Esophagus muscularis mucosa (tissue), 4 donors: ENCODE data around the gene CACNA2D3. TPM values are rescaled to one million over a fixed set of nuclear protein-coding genes. Genes with fewer than 3 reads are reported as not detected.

Source experiments
- DNase-seq: peaks from one replicate; pipeline ENCODE4 v3.0.0-alpha.2; 2017; ENCODE audit errors: extremely low spot score
- H3K27ac ChIP-seq, 4 donors: fragments of 200-600 bp; sonication (generic); replicated peaks in 1 of 4; 1 replicate in 3 of 4; 2 replicates in 1 of 4; pipeline ENCODE4 v1.5.1; 2016 to 2019; ENCODE audit warnings: mild to moderate bottlenecking in 1 of 4
- H3K27me3 ChIP-seq, 4 donors: fragments of 200-600 bp; sonication (generic); one replicate each; pipeline versions ENCODE4 v1.5.1 to v1.6.0; 2016 to 2019
- H3K36me3 ChIP-seq, 4 donors: fragments of 200-600 bp; sonication (generic); one replicate each; pipeline ENCODE4 v1.5.1; 2016 to 2019
- H3K4me1 ChIP-seq, 4 donors: fragments of 200-600 bp; sonication (generic); one replicate each; pipeline ENCODE4 v1.5.1; 2016 to 2019
- H3K4me3 ChIP-seq, 4 donors: fragments of 200-600 bp; sonication (generic); 1 replicate in 2 of 4; 2 replicates in 2 of 4; pipeline ENCODE4 v1.5.1; 2016 to 2019; ENCODE audit warnings: mild to moderate bottlenecking in 4 of 4, moderate library complexity in 1 of 4
- H3K9me3 ChIP-seq, 4 donors: fragments of 200-600 bp; sonication (generic); 1 replicate in 3 of 4; 2 replicates in 1 of 4; pipeline ENCODE4 v1.5.1; 2016 to 2019
- EP300 ChIP-seq: sonication (generic); formaldehyde crosslinking; IDR thresholded peaks from one replicate; pipeline ENCODE4 v1.6.1; 2017; ENCODE audit warnings: antibody characterized with exemption
- POLR2A ChIP-seq: fragments of 450-650 bp; IDR thresholded peaks from one replicate; pipeline ENCODE4 v1.6.1; 2017; ENCODE audit warnings: antibody characterized with exemption, moderate library complexity, mild to moderate bottlenecking, low read depth
- POLR2AphosphoS5 ChIP-seq, 2 donors: sonication (generic); formaldehyde crosslinking; IDR thresholded peaks; one replicate each; pipeline ENCODE4 v1.6.1; 2017; ENCODE audit warnings: antibody characterized with exemption in 2 of 2
- WGBS: methylation state at CpG from one replicate; pipeline ENCODE4 v1.1.5; 2018; 5-methylcytosine and 5-hydroxymethylcytosine counted together
- intact Hi-C: fragments of 100-400 bp; cut with DNase I; formaldehyde crosslinking; loops from one replicate; pipeline ENCODE4 v1.15.1; 2023
- total RNA-seq, 4 donors: library from RNA; depleted of rRNA; stranded (reverse); fragments of >200 nt; gene quantifications; one replicate each; pipeline versions ENCODE4 v1.1.0 to v1.2.1, GENCODE V29; 2016
- TF ChIP-seq, protein P1 (sequence below), 3 experiments: fragments of 200-600 bp in 2 of 3; fragments of 450-650 bp in 1 of 3; sonication (generic) in 2 of 3; IDR thresholded peaks; one replicate each; pipeline ENCODE4 v1.5.1; 2017 to 2019; ENCODE audit warnings: antibody characterized with exemption in 3 of 3, mild to moderate bottlenecking in 2 of 3, moderate library complexity in 1 of 3

The CACNA2D3 gene
- total RNA-seq, 4 donors from 2014 or later, result 2.5 to 6.3 (median 3.9) TPM

DNA sequence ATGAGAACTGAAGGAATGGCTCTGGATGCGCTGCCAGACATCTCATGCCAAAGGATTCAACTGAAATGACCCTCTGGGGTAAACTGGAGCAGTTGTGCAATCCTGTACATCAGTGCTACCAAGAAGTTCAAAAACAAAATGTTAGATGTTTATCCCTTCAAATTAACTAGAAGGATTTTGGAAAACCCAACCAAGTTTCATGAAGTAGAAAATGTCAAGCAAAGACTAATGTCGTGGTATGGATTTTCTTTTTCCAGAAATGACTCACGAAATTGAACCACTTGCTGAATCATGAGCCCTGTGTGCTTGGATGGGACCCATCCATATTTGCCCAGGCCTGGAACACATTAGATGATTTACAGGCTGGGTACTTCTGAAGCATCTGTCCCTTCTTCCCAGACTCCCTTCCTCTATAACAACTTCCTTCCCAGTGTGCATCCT, 703.9 kb downstream of the CACNA2D3 start:
- no peaks in the 10 kb centered on the region for H3K36me3 ChIP-seq
- H3K27me3 ChIP-seq, result no peaks in the 10 kb centered on the region
- H3K4me1 ChIP-seq, result peaks cover 4 to 11% (median 10%) of the 10 kb centered on the region in 4 donors
- no peak overlapping the region for H3K4me3 ChIP-seq
- peaks cover 0 to 7% (median 3%) of the 10 kb centered on the region in 4 donors for H3K9me3 ChIP-seq
- DNase-seq, result no peak
- intact Hi-C loops, result no loop called here
- TF ChIP-seq, protein P1, sequence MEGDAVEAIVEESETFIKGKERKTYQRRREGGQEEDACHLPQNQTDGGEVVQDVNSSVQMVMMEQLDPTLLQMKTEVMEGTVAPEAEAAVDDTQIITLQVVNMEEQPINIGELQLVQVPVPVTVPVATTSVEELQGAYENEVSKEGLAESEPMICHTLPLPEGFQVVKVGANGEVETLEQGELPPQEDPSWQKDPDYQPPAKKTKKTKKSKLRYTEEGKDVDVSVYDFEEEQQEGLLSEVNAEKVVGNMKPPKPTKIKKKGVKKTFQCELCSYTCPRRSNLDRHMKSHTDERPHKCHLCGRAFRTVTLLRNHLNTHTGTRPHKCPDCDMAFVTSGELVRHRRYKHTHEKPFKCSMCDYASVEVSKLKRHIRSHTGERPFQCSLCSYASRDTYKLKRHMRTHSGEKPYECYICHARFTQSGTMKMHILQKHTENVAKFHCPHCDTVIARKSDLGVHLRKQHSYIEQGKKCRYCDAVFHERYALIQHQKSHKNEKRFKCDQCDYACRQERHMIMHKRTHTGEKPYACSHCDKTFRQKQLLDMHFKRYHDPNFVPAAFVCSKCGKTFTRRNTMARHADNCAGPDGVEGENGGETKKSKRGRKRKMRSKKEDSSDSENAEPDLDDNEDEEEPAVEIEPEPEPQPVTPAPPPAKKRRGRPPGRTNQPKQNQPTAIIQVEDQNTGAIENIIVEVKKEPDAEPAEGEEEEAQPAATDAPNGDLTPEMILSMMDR (IDR thresholded peaks at IDR 0.05), result no peak
- TF ChIP-seq EP300 (no peak), POLR2A (no peak), POLR2AphosphoS5 (IDR thresholded peaks at IDR 0.05) (no peak)
- 78% methylated on average over 3 of the region's 3 CpGs for WGBS
- H3K27ac ChIP-seq, result no peak overlapping the region

DNA sequence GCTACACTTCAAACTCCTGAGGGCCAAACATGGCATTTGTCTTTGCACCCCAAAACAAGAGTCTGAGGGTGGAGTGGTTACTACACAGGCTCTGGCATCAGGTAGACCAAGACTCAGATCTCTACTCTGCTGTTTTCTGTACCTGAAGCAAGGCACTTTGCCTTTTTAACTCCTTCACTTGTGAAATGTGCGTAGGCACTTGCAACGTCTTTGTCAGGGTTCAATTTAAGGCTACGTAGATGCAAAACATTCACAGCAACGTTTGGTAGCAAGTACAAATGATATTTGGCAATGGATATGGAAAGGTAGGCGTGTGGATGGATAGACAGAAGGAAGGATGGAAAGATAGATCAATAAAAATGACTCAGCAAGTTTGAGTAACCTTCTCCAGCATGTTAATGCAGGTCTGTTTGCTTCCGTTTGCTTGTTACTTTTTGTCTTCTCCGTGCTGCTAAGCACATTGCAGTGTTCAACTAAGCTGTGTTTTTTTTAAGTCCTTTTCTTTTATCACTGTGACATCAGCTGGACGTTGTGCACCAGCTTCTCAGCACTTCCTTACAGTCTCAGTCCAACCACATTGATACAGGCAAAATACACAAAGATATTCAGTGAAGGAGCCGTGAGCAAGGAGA, 704.8 kb downstream of the CACNA2D3 start:
- intact Hi-C loops, result no loop called here
- H3K9me3 ChIP-seq, result peaks cover 0 to 7% (median 3%) of the 10 kb centered on the region in 4 donors
- TF ChIP-seq EP300, result no peak
- no peak for TF ChIP-seq POLR2A
- TF ChIP-seq, protein P1 (IDR thresholded peaks at IDR 0.05), result no peak
- TF ChIP-seq POLR2AphosphoS5 (IDR thresholded peaks at IDR 0.05), result no peak
- 79% methylated on average over 9 of the region's 9 CpGs for WGBS
- H3K36me3 ChIP-seq, result no peaks in the 10 kb centered on the region
- no peaks in the 10 kb centered on the region for H3K27me3 ChIP-seq
- DNase-seq, result no peak
- no peak overlapping the region for H3K27ac ChIP-seq
- no peak overlapping the region for H3K4me3 ChIP-seq
- H3K4me1 ChIP-seq, result peaks cover 3 to 5% (median 4%) of the 10 kb centered on the region in 4 donors

GRCh38 chr3:54827776-54828175, 705.4 kb downstream of the CACNA2D3 start:
- DNase-seq, result no peak
- 82% methylated on average over 2 of the region's 2 CpGs for WGBS
- Histone ChIP-seq H3K36me3 (no peaks in the 10 kb centered on the region), H3K27ac (no peak overlapping the region), H3K27me3 (no peaks in the 10 kb centered on the region), H3K9me3 (peaks cover 0 to 7% (median 3%) of the 10 kb centered on the region in 4 donors), H3K4me3 (no peak overlapping the region), H3K4me1 (no peaks in the 10 kb centered on the region)
- intact Hi-C loops, result no loop called here
- TF ChIP-seq, protein P1 (IDR thresholded peaks at IDR 0.05), result no peak
- TF ChIP-seq POLR2AphosphoS5 (IDR thresholded peaks at IDR 0.05) (no peak), POLR2A (no peak), EP300 (no peak)

- 82% methylated on average over 8 of the region's 8 CpGs for WGBS
- TF ChIP-seq EP300, result no peak
- TF ChIP-seq, protein P1 (IDR thresholded peaks at IDR 0.05), result peak in 1 of 3 experiments; percentile 43
- no peak for TF ChIP-seq POLR2A
- TF ChIP-seq POLR2AphosphoS5 (IDR thresholded peaks at IDR 0.05), result no peak
- Histone ChIP-seq H3K4me3 (no peak overlapping the region), H3K27ac (no peak overlapping the region), H3K4me1 (no peaks in the 10 kb centered on the region), H3K9me3 (peaks cover 0 to 7% (median 3%) of the 10 kb centered on the region in 4 donors), H3K27me3 (no peaks in the 10 kb centered on the region), H3K36me3 (no peaks in the 10 kb centered on the region)
- DNase-seq, result no peak
- intact Hi-C loops, result no loop called here
These were observed 708.3 kb downstream of the CACNA2D3 start for GRCh38 chr3:54830658-54831057.

DNA sequence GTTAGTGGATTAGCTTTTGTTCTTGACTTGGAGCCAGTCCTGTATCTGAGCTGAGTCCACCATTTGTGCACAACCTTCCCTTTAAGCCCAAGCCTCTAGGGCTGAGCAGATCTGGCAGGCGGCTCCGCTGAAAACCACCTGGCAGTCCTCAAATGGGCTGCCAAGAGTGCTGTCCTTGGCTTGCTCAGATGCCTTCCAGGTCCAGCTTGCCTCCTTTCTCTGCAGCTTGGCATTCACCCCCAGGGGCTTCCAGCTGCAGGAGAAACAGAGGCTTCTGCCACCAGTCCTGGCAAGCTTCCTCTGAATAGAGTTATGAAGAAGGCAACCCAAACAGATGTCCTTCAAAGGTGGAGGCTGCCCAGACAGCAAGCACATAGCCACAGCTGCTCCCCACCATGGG, 708.8 kb downstream of the CACNA2D3 start:
- Histone ChIP-seq H3K27me3 (no peaks in the 10 kb centered on the region), H3K36me3 (no peaks in the 10 kb centered on the region), H3K27ac (no peak overlapping the region), H3K9me3 (peaks cover 0 to 7% (median 3%) of the 10 kb centered on the region in 4 donors), H3K4me3 (no peak overlapping the region), H3K4me1 (no peaks in the 10 kb centered on the region)
- TF ChIP-seq EP300 (no peak), POLR2AphosphoS5 (IDR thresholded peaks at IDR 0.05) (no peak), POLR2A (no peak)
- TF ChIP-seq, protein P1 (IDR thresholded peaks at IDR 0.05), result no peak
- 75% methylated on average over 2 of the region's 2 CpGs for WGBS
- no peak for DNase-seq
- intact Hi-C loops, result no loop called here
